HEK293 (cell line): Measurements from ENCODE around the gene CDK6.

Experiments used
- CTCF ChIA-PET: fragments of 350-600 bp; formaldehyde crosslinking; extraction: SDS; loops from one replicate; lab custom pipeline; 2021; ENCODE audit warnings: antibody characterized with exemption; lab: Yijun Ruan, JAX
- POLR2A ChIA-PET: fragments of 300-600 bp; formaldehyde crosslinking; extraction: SDS; loops from one replicate; lab custom pipeline; 2020; ENCODE audit warnings: antibody characterized with exemption, inconsistent platforms; lab: Yijun Ruan, JAX
- H3K27ac ChIP-seq: fragments of 200-500 bp; sonication (Bioruptor generic); 2 replicates; pipeline ENCODE4 v1.5.1; 2014; ENCODE audit warnings: low read depth, low read length, control low read depth, inconsistent platforms; ENCODE audit errors: extremely low read depth
- H3K36me3 ChIP-seq, 2 experiments: fragments of 200-500 bp in 1 of 2; sonication (Bioruptor generic) in 1 of 2; 1 replicate in 1 of 2; 2 replicates in 1 of 2; pipeline ENCODE4 v1.5.1; 2014 to 2017; ENCODE audit warnings: inconsistent platforms in 2 of 2, low read length in 2 of 2; ENCODE audit not compliant: control insufficient read depth in 2 of 2, insufficient read depth in 1 of 2
- H3K4me1 ChIP-seq: fragments of 200-500 bp; sonication (Bioruptor generic); 2 replicates; pipeline ENCODE4 v1.5.1; 2014; ENCODE audit warnings: mild to moderate bottlenecking, low read length, inconsistent platforms; ENCODE audit not compliant: control insufficient read depth, insufficient read depth
- H3K4me3 ChIP-seq: 2 replicates; pipeline ENCODE4 v1.5.1; 2011; ENCODE audit warnings: low read depth, mild to moderate bottlenecking, control low read depth, low read length, moderate library complexity
- H3K9me3 ChIP-seq: fragments of 200-500 bp; sonication (Bioruptor generic); 2 replicates; pipeline ENCODE4 v1.5.1; 2014; ENCODE audit warnings: low read depth, low read length, inconsistent platforms; ENCODE audit not compliant: control insufficient read depth, insufficient read depth
- GLIS2 ChIP-seq: fragments of 450-650 bp; formaldehyde crosslinking; IDR thresholded peaks from 2 replicates; pipeline ENCODE4 v1.5.1; 2016; ENCODE audit warnings: missing biosample characterization, missing genetic modification characterization
- HIC1 ChIP-seq: fragments of 450-650 bp; formaldehyde crosslinking; IDR thresholded peaks from 2 replicates; pipeline ENCODE4 v1.5.1; 2016; ENCODE audit warnings: missing biosample characterization, missing genetic modification characterization
- ZBTB10 ChIP-seq: fragments of 450-650 bp; formaldehyde crosslinking; IDR thresholded peaks from 2 replicates; pipeline ENCODE4 v1.5.1; 2016; ENCODE audit warnings: missing biosample characterization, missing genetic modification characterization
- ZNF223 ChIP-seq: fragments of 450-650 bp; formaldehyde crosslinking; IDR thresholded peaks from 2 replicates; pipeline ENCODE4 v1.5.1; 2016; ENCODE audit warnings: missing biosample characterization, missing genetic modification characterization
- ZNF23 ChIP-seq: fragments of 450-650 bp; formaldehyde crosslinking; IDR thresholded peaks from 2 replicates; pipeline ENCODE4 v1.5.1; 2016; ENCODE audit warnings: missing biosample characterization, missing genetic modification characterization, borderline replicate concordance
- ZNF324 ChIP-seq: fragments of 450-650 bp; formaldehyde crosslinking; IDR thresholded peaks from 2 replicates; pipeline ENCODE4 v1.5.1; 2016; ENCODE audit warnings: missing biosample characterization, missing genetic modification characterization
- ZNF600 ChIP-seq: fragments of 450-650 bp; formaldehyde crosslinking; IDR thresholded peaks from 2 replicates; pipeline ENCODE4 v1.5.1; 2016; ENCODE audit warnings: missing biosample characterization, missing genetic modification characterization
- ZNF629 ChIP-seq: fragments of 450-650 bp; formaldehyde crosslinking; IDR thresholded peaks from 2 replicates; pipeline ENCODE4 v1.5.1; 2017; ENCODE audit warnings: missing biosample characterization, missing genetic modification characterization
- ZNF704 ChIP-seq: fragments of 450-650 bp; formaldehyde crosslinking; IDR thresholded peaks from 2 replicates; pipeline ENCODE4 v1.5.1; 2016; ENCODE audit warnings: missing biosample characterization, missing genetic modification characterization
- ZNF777 ChIP-seq: fragments of 450-650 bp; formaldehyde crosslinking; IDR thresholded peaks from 2 replicates; pipeline ENCODE4 v1.5.1; 2017; ENCODE audit warnings: missing biosample characterization, missing genetic modification characterization, borderline replicate concordance
- ZSCAN30 ChIP-seq: fragments of 450-650 bp; IDR thresholded peaks from 2 replicates; pipeline ENCODE4 v1.5.1; 2018; ENCODE audit warnings: missing biosample characterization, mild to moderate bottlenecking, missing genetic modification characterization, moderate library complexity

CDK6 gene

GRCh38 chr7:92602352-92603088 is 233.9 kb downstream of the CDK6 start:
- TF ChIP-seq ZNF600 (tag by site-specific recombination): no peak
- no peak for TF ChIP-seq ZNF777 (tag by site-specific recombination)
- TF ChIP-seq ZNF704 (tag by site-specific recombination): no peak
- TF ChIP-seq ZNF324 (tag by site-specific recombination): no peak
- TF ChIP-seq ZNF629 (tag by site-specific recombination): no peak
- no peak for TF ChIP-seq ZNF23 (tag by site-specific recombination)
- H3K36me3 ChIP-seq: no peaks in the 10 kb centered on the region
- ChIA-PET POLR2A (interaction anchor here (1.6 kb wide), 1 partner anchor 74 kb away, joined by 4 read pairs; the partner anchor contains the start of genes PEX1 and RBM48), CTCF (interaction anchor here (0.5 to 2.2 kb wide), 3 partner anchors 12 to 103 kb away, joined by 3 to 6 read pairs (median 4); partner anchors contain the start of gene FAM133B)
- H3K9me3 ChIP-seq: no peaks in the 10 kb centered on the region
- no peak overlapping the region for H3K27ac ChIP-seq
- no peak overlapping the region for H3K4me3 ChIP-seq
- no peaks in the 10 kb centered on the region for H3K4me1 ChIP-seq

- POLR2A ChIA-PET: no interaction called here
Measured at GRCh38 chr7:92598310-92598981, 237.9 kb downstream of the CDK6 start.

More at GRCh38 chr7:92598310-92598981, 237.9 kb downstream of the CDK6 start:
- CTCF ChIA-PET: interaction anchor here (0.7 to 1.5 kb wide), 3 partner anchors 8 to 54 kb away, joined by 3 to 6 read pairs (median 3); no protein-coding TSS in a partner anchor
- Histone ChIP-seq H3K36me3 (no peaks in the 10 kb centered on the region), H3K4me1 (no peaks in the 10 kb centered on the region), H3K27ac (no peak overlapping the region), H3K9me3 (no peaks in the 10 kb centered on the region), H3K4me3 (no peak overlapping the region)
- TF ChIP-seq HIC1 (tag by site-specific recombination) (no peak), GLIS2 (no peak), ZBTB10 (tag by site-specific recombination) (no peak), ZNF223 (tag by site-specific recombination) (no peak), ZSCAN30 (tag by site-specific recombination) (no peak)
